ENCODE data around the gene ZNF652.

Gene ZNF652

GRCh38 chr17:49259663-49260010 is 102.4 kb downstream of the ZNF652 start:
- no peak for DNase-seq

- no peak for DNase-seq
Measured at GRCh38 chr17:49258394-49258793, 103.7 kb downstream of the ZNF652 start.

GRCh38 chr17:49255125-49255524 is 106.9 kb downstream of the ZNF652 start:
- DNase-seq, result no peak

- no peak for DNase-seq
Measured at GRCh38 chr17:49254066-49254465, 108.0 kb downstream of the ZNF652 start.

- no peak for DNase-seq
Measured at GRCh38 chr17:49252148-49252695, 109.8 kb downstream of the ZNF652 start.

GRCh38 chr17:49249890-49250522 is 112.0 kb downstream of the ZNF652 start:
- no peak for DNase-seq

GRCh38 chr17:49249292-49249794 is 112.7 kb downstream of the ZNF652 start:
- DNase-seq, result no peak

GRCh38 chr17:49247944-49248343 is 114.1 kb downstream of the ZNF652 start:
- no peak for DNase-seq

DNA sequence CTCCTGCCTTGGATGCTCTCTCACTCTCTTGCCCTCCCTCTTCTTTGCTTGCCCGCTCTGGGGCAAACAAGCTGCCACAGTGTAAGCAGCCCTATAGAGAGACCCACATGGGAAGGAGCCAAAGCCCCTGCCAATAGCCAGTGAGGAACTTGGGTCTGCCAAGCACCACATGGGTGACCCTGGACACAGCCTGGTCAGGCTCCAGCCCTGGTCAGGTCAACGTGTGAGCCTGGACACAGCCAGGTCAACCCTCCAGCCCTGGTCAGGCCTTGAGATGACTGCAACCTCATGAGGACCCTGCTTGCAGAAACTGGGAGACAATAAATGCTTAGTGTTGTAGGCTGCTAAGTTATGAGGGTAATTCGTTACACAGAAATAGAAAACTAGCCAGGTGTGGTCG is 117.2 kb downstream of the ZNF652 start:
- DNase-seq, result no peak

All from stimulated activated naive CD4-positive, alpha-beta T cell (primary cell).